ENCODE measurements around the gene RNH1.

The RNH1 gene

GRCh38 chr11:454043-454442, 53.0 kb downstream of the RNH1 start:
- TF ChIP-seq CTCF (IDR thresholded peaks at IDR 0.05; ENCODE audit: low read depth, low read length, missing control alignments), result no peak
- in situ Hi-C loops (cut with HindIII; ENCODE audit: low pct_ligation_motif_present, low sequenced_read_pairs), result no loop called here
- Histone ChIP-seq H3K36me3 (replicated peaks) (peaks cover 6% of the 10 kb centered on the region), H3K27me3 (replicated peaks) (no peaks in the 10 kb centered on the region), H3K27ac (no peak overlapping the region), H3K4me3 (ENCODE audit: low read depth, low read length) (no peak overlapping the region)
- no peak for DNase-seq

GRCh38 chr11:453564-453963, 53.5 kb downstream of the RNH1 start:
- Histone ChIP-seq H3K4me3 (ENCODE audit: low read depth, low read length) (no peak overlapping the region), H3K36me3 (replicated peaks) (peaks cover 6% of the 10 kb centered on the region), H3K27me3 (replicated peaks) (no peaks in the 10 kb centered on the region), H3K27ac (no peak overlapping the region)
- no peak for TF ChIP-seq CTCF (IDR thresholded peaks at IDR 0.05; ENCODE audit: low read depth, low read length, missing control alignments)
- no peak for DNase-seq
- in situ Hi-C loops (cut with HindIII; ENCODE audit: low pct_ligation_motif_present, low sequenced_read_pairs), result no loop called here

- Histone ChIP-seq H3K27ac (no peak overlapping the region), H3K36me3 (replicated peaks) (peaks cover 6% of the 10 kb centered on the region), H3K4me3 (ENCODE audit: low read depth, low read length) (no peak overlapping the region), H3K27me3 (replicated peaks) (no peaks in the 10 kb centered on the region)
- TF ChIP-seq CTCF (IDR thresholded peaks at IDR 0.05; ENCODE audit: low read depth, low read length, missing control alignments), result no peak
- DNase-seq, result no peak
- in situ Hi-C loops (cut with HindIII; ENCODE audit: low pct_ligation_motif_present, low sequenced_read_pairs), result no loop called here
Observed at GRCh38 chr11:452916-453527, 54.0 kb downstream of the RNH1 start.

GRCh38 chr11:452203-452744, 54.8 kb downstream of the RNH1 start:
- peaks cover 6% of the 10 kb centered on the region for H3K36me3 ChIP-seq (replicated peaks)
- no peak for DNase-seq
- H3K27me3 ChIP-seq (replicated peaks), result no peaks in the 10 kb centered on the region
- H3K27ac ChIP-seq, result no peak overlapping the region
- in situ Hi-C loops (cut with HindIII; ENCODE audit: low pct_ligation_motif_present, low sequenced_read_pairs), result no loop called here
- TF ChIP-seq CTCF (IDR thresholded peaks at IDR 0.05; ENCODE audit: low read depth, low read length, missing control alignments), result no peak
- H3K4me3 ChIP-seq (ENCODE audit: low read depth, low read length), result no peak overlapping the region

- Histone ChIP-seq H3K36me3 (replicated peaks) (peaks cover 6% of the 10 kb centered on the region), H3K27ac (no peak overlapping the region), H3K4me3 (ENCODE audit: low read depth, low read length) (peak overlapping the region; percentile 75), H3K27me3 (replicated peaks) (no peaks in the 10 kb centered on the region)
- DNase-seq, result no peak
- in situ Hi-C loops (cut with HindIII; ENCODE audit: low pct_ligation_motif_present, low sequenced_read_pairs), result no loop called here
- TF ChIP-seq CTCF (IDR thresholded peaks at IDR 0.05; ENCODE audit: low read depth, low read length, missing control alignments), result no peak
Observed at GRCh38 chr11:451738-452137, 55.3 kb downstream of the RNH1 start.

All from brain microvascular endothelial cell (primary cell).